Heart left ventricle (tissue), 16 donors: ENCODE results near the gene HAND2. TPM values are rescaled to one million over a fixed set of nuclear protein-coding genes. Genes with fewer than 3 reads are reported as not detected.

Source experiments
- ATAC-seq, 4 donors: fragments of 200-7000 bp; cut with Tn5 transposase; one replicate each; pipeline ENCODE4 v1.9.1; 2020 to 2022; ENCODE audit warnings: moderate library complexity in 4 of 4, mild to moderate bottlenecking in 3 of 4, moderate number of reproducible peaks in 1 of 4
- DNase-seq, 5 donors: peaks; one replicate each; pipeline ENCODE4 v3.0.0-alpha.2; 2020
- H3K27ac ChIP-seq, 12 donors: fragments of 200-600 bp; sonication (generic) in 4 of 12; one replicate each; pipeline versions ENCODE4 v1.5.0 to v1.8.0; 2016 to 2022; ENCODE audit warnings: mild to moderate bottlenecking in 2 of 12
- H3K27me3 ChIP-seq, 9 donors: fragments of 200-600 bp; sonication (generic) in 2 of 9; one replicate each; pipeline versions ENCODE4 v1.5.1 to v1.8.0; 2016 to 2022; ENCODE audit warnings: mild to moderate bottlenecking in 3 of 9
- H3K36me3 ChIP-seq, 9 donors: fragments of 200-600 bp; sonication (generic) in 2 of 9; one replicate each; pipeline versions ENCODE4 v1.5.0 to v1.8.0; 2018 to 2022; ENCODE audit warnings: mild to moderate bottlenecking in 2 of 9
- H3K4me1 ChIP-seq, 12 donors: fragments of 200-600 bp; sonication (generic) in 4 of 12; one replicate each; pipeline versions ENCODE4 v1.5.0 to v1.8.0; 2016 to 2022; ENCODE audit warnings: mild to moderate bottlenecking in 3 of 12
- H3K4me3 ChIP-seq, 12 donors: fragments of 200-600 bp; sonication (generic) in 4 of 12; one replicate each; pipeline versions ENCODE4 v1.5.0 to v1.8.0; 2017 to 2022; ENCODE audit warnings: mild to moderate bottlenecking in 9 of 12, moderate library complexity in 4 of 12
- H3K9me3 ChIP-seq, 12 donors: fragments of 200-600 bp; sonication (generic) in 4 of 12; one replicate each; pipeline versions ENCODE4 v1.5.0 to v1.8.0; 2016 to 2022; ENCODE audit warnings: mild to moderate bottlenecking in 1 of 12
- CTCF ChIP-seq, 12 donors: fragments of 200-600 bp; sonication (generic) in 4 of 12; IDR thresholded peaks; one replicate each; pipeline versions ENCODE4 v1.5.0 to v1.8.0; 2018 to 2022; ENCODE audit warnings: antibody characterized with exemption in 12 of 12, mild to moderate bottlenecking in 5 of 12
- POLR2A ChIP-seq, 2 donors: fragments of 450-650 bp; IDR thresholded peaks; one replicate each; pipeline ENCODE4 v1.6.1; 2017; ENCODE audit warnings: antibody characterized with exemption in 2 of 2, mild to moderate bottlenecking in 2 of 2, moderate library complexity in 2 of 2
- whole genome bisulfite sequencing, 4 donors: extraction: QIAGEN DNeasy Blood & Tissue Kit in 2 of 4; methylation state at CpG; one replicate each; pipeline versions ENCODE4 v1.1.5 to v1.1.7; 2013 to 2018; 5-methylcytosine and 5-hydroxymethylcytosine counted together
- intact Hi-C, 10 donors: fragments of 100-400 bp; cut with DNase I; formaldehyde crosslinking; loops; one replicate each; pipeline versions ENCODE4 v1.11.1 to v1.14.2; 2022
- polyA plus RNA-seq, 2 donors: library from polyadenylated mRNA; stranded (reverse); fragments of 200-250 nt; gene quantifications; one replicate each; pipeline ENCODE4 v1.2.3, GENCODE V29; 2013
- total RNA-seq, 9 donors: library from RNA; depleted of rRNA in 2 of 9; stranded (reverse); fragments of >200 nt in 2 of 9; fragmentation: NEBNext Ultra II Directional in 3 of 9; extraction: Animal tissue kit (Norgen Biotek cat#: 25700) in 3 of 9; gene quantifications; one replicate each; pipeline versions ENCODE4 v1.1.0 to v1.2.4, GENCODE V29; 2016 to 2023
- donor health status: ischemic (EF 13 %, LVEDD 7.1; RV severe dilation, severe dysfunction).
- donor health status: healthy with polysubstance abuse.
- donor health status: DM: no; HTN: yes; CAD: no.
- donor health status: DM: no; HTN: no; CAD: no.
- donor health status: ischemic (EF 25% LVEDD 6.9; RV normal size, moderate dysfunction).
- donor health status: ischemic (EF 25% LVEDD 5.7; RV mildly dilated, moderate dysfunction).
- donor health status: healthy.
- donor health status: DM: yes; HTN: yes; CAD: no.
- donor health status: ischemic (EF 35%, LVEDD 5.7; RV mildly dilated, moderate dysfunction).
- donor health status: nonischemic (EF 11% LVEDD 7.7; RV severe dilation, severe dysfunction).
- donor health status: DM: yes; HTN: yes; CAD: no.
- donor health status: PGD.
- donor health status: ischemic (EF 29% LVEDD 5.4; RV normal size, mild dysfunction).
- donor health status: nonischemic (EF 23%, LVEDD 6.1; RV moderate dilation, normal function).

HAND2 gene
- total and polyA plus RNA-seq, 11 donors = 72.8 to 188 (median 126) TPM

- 32 to 40% (median 36%) methylated on average over 4 of the region's 4 CpGs for WGBS, 4 donors
- peak; percentile 7 to 55 (median 26) for ATAC-seq
- TF ChIP-seq CTCF (IDR thresholded peaks at IDR 0.05) (no peak), POLR2A (IDR thresholded peaks at IDR 0.05) (no peak)
- peaks cover 0 to 10% (median 0%) of the 10 kb centered on the region in 9 donors for H3K27me3 ChIP-seq
- DNase-seq = peak in 1 of 5 donors; percentile 39
- no peaks in the 10 kb centered on the region for H3K9me3 ChIP-seq
- peak overlapping the region in 8 of 12 donors; percentile 15 to 73 (median 44) for H3K27ac ChIP-seq
- no peak overlapping the region for H3K4me3 ChIP-seq
- H3K4me1 ChIP-seq = peaks cover 0 to 56% (median 20%) of the 10 kb centered on the region in 12 donors
- intact Hi-C loops = loop anchor here (1.0 to 10.0 kb wide), 8 partner anchors 36 to 821 kb away; no protein-coding TSS in a partner anchor
- no peaks in the 10 kb centered on the region for H3K36me3 ChIP-seq
Measured at GRCh38 chr4:173490817-173491528, 39.1 kb downstream of the HAND2 start.

- ATAC-seq = no peak
- Histone ChIP-seq H3K27ac (peak overlapping the region in 8 of 12 donors; percentile 15 to 64 (median 32)), H3K27me3 (peaks cover 0 to 3% (median 0%) of the 10 kb centered on the region in 9 donors), H3K9me3 (no peaks in the 10 kb centered on the region), H3K4me3 (no peak overlapping the region), H3K4me1 (peaks cover 0 to 56% (median 21%) of the 10 kb centered on the region in 12 donors), H3K36me3 (no peaks in the 10 kb centered on the region)
- WGBS, 4 donors = 67 to 81% (median 75%) methylated on average over 3 of the region's 3 CpGs
- no peak for DNase-seq
- intact Hi-C loops = loop anchor here (1.0 to 10.0 kb wide), 8 partner anchors 35 to 822 kb away; no protein-coding TSS in a partner anchor
- TF ChIP-seq CTCF (IDR thresholded peaks at IDR 0.05) = no peak
- no peak for TF ChIP-seq POLR2A (IDR thresholded peaks at IDR 0.05)
Measured at GRCh38 chr4:173490256-173490655, 39.8 kb downstream of the HAND2 start.

- H3K9me3 ChIP-seq = no peaks in the 10 kb centered on the region
- DNase-seq = no peak
- TF ChIP-seq CTCF (IDR thresholded peaks at IDR 0.05) (no peak), POLR2A (IDR thresholded peaks at IDR 0.05) (no peak)
- H3K27ac ChIP-seq = peak overlapping the region in 2 of 12 donors; percentile 6 to 64
- H3K27me3 ChIP-seq = no peaks in the 10 kb centered on the region
- no peak for ATAC-seq
- no peak overlapping the region for H3K4me3 ChIP-seq
- H3K36me3 ChIP-seq = no peaks in the 10 kb centered on the region
- H3K4me1 ChIP-seq = peaks cover 0 to 56% (median 21%) of the 10 kb centered on the region in 12 donors
- intact Hi-C loops = no loop called here
Measured at GRCh38 chr4:173489514-173489913, 40.5 kb downstream of the HAND2 start.

- TF ChIP-seq CTCF (IDR thresholded peaks at IDR 0.05) (no peak), POLR2A (IDR thresholded peaks at IDR 0.05) (no peak)
- Histone ChIP-seq H3K9me3 (no peaks in the 10 kb centered on the region), H3K4me3 (no peak overlapping the region), H3K27me3 (no peaks in the 10 kb centered on the region), H3K4me1 (peaks cover 0 to 52% (median 17%) of the 10 kb centered on the region in 12 donors), H3K27ac (peak overlapping the region in 3 of 12 donors; percentile 4 to 15 (median 5)), H3K36me3 (no peaks in the 10 kb centered on the region)
- DNase-seq = no peak
- intact Hi-C loops = no loop called here
- no peak for ATAC-seq
- WGBS, 4 donors = 38 to 47% (median 44%) methylated on average over 1 of the region's 1 CpG
Measured at GRCh38 chr4:173488656-173489055, 41.4 kb downstream of the HAND2 start.
